HEK293 (cell line): Measurements from ENCODE around the gene MTURN.

Experiments
- CTCF ChIA-PET: fragments of 350-600 bp; formaldehyde crosslinking; extraction: SDS; loops from one replicate; lab custom pipeline; 2021; ENCODE audit warnings: antibody characterized with exemption; lab: Yijun Ruan, JAX
- POLR2A ChIA-PET: fragments of 300-600 bp; formaldehyde crosslinking; extraction: SDS; loops from one replicate; lab custom pipeline; 2020; ENCODE audit warnings: antibody characterized with exemption, inconsistent platforms; lab: Yijun Ruan, JAX
- H3K27ac ChIP-seq: fragments of 200-500 bp; sonication (Bioruptor generic); 2 replicates; pipeline ENCODE4 v1.5.1; 2014; ENCODE audit warnings: low read depth, low read length, control low read depth, inconsistent platforms; ENCODE audit errors: extremely low read depth
- H3K36me3 ChIP-seq, 2 experiments: fragments of 200-500 bp in 1 of 2; sonication (Bioruptor generic) in 1 of 2; 1 replicate in 1 of 2; 2 replicates in 1 of 2; pipeline ENCODE4 v1.5.1; 2014 to 2017; ENCODE audit warnings: inconsistent platforms in 2 of 2, low read length in 2 of 2; ENCODE audit not compliant: control insufficient read depth in 2 of 2, insufficient read depth in 1 of 2
- H3K4me1 ChIP-seq: fragments of 200-500 bp; sonication (Bioruptor generic); 2 replicates; pipeline ENCODE4 v1.5.1; 2014; ENCODE audit warnings: mild to moderate bottlenecking, low read length, inconsistent platforms; ENCODE audit not compliant: control insufficient read depth, insufficient read depth
- H3K4me3 ChIP-seq: 2 replicates; pipeline ENCODE4 v1.5.1; 2011; ENCODE audit warnings: low read depth, mild to moderate bottlenecking, control low read depth, low read length, moderate library complexity
- H3K9me3 ChIP-seq: fragments of 200-500 bp; sonication (Bioruptor generic); 2 replicates; pipeline ENCODE4 v1.5.1; 2014; ENCODE audit warnings: low read depth, low read length, inconsistent platforms; ENCODE audit not compliant: control insufficient read depth, insufficient read depth
- BCL11A ChIP-seq: fragments of 450-650 bp; formaldehyde crosslinking; IDR thresholded peaks from 2 replicates; pipeline ENCODE4 v1.5.1; 2016; ENCODE audit warnings: low read depth, missing biosample characterization, missing genetic modification characterization
- EGR2 ChIP-seq: fragments of 450-650 bp; formaldehyde crosslinking; IDR thresholded peaks from 2 replicates; pipeline ENCODE4 v1.5.1; 2016; ENCODE audit warnings: low read depth, missing biosample characterization, missing genetic modification characterization
- GLI2 ChIP-seq: fragments of 450-650 bp; formaldehyde crosslinking; IDR thresholded peaks from 2 replicates; pipeline ENCODE4; 2017; ENCODE audit warnings: missing biosample characterization, missing genetic modification characterization, low read depth, borderline replicate concordance
- MZF1 ChIP-seq: fragments of 450-650 bp; formaldehyde crosslinking; IDR thresholded peaks from 2 replicates; pipeline ENCODE4 v1.5.1; 2017; ENCODE audit warnings: missing biosample characterization, missing genetic modification characterization, borderline replicate concordance
- PRDM2 ChIP-seq: fragments of 450-650 bp; formaldehyde crosslinking; IDR thresholded peaks from 2 replicates; pipeline ENCODE4 v1.5.1; 2016; ENCODE audit warnings: missing biosample characterization, missing genetic modification characterization, borderline replicate concordance
- SCRT1 ChIP-seq: fragments of 450-650 bp; formaldehyde crosslinking; IDR thresholded peaks from 2 replicates; pipeline ENCODE4 v1.5.1; 2016; ENCODE audit warnings: missing biosample characterization, missing genetic modification characterization, borderline replicate concordance
- SCRT2 ChIP-seq: fragments of 450-650 bp; formaldehyde crosslinking; IDR thresholded peaks from 2 replicates; pipeline ENCODE4 v1.5.1; 2016; ENCODE audit warnings: missing biosample characterization, missing genetic modification characterization
- SETDB1 ChIP-seq: IDR thresholded peaks from one replicate; pipeline ENCODE4 v1.6.1; 2017; ENCODE audit warnings: mild to moderate bottlenecking, low read length, moderate library complexity, mixed read lengths; ENCODE audit not compliant: insufficient read length
- SP2 ChIP-seq: fragments of 450-650 bp; formaldehyde crosslinking; IDR thresholded peaks from 2 replicates; pipeline ENCODE4 v1.5.1; 2016; ENCODE audit warnings: missing biosample characterization, missing genetic modification characterization
- ZFHX2 ChIP-seq: fragments of 450-650 bp; formaldehyde crosslinking; conservative IDR thresholded peaks from 2 replicates; pipeline ENCODE4 v1.5.1; 2016; ENCODE audit warnings: missing biosample characterization, missing genetic modification characterization
- ZNF146 ChIP-seq: fragments of 450-650 bp; formaldehyde crosslinking; IDR thresholded peaks from 2 replicates; pipeline ENCODE4 v1.5.1; 2016; ENCODE audit warnings: missing biosample characterization, missing genetic modification characterization
- ZNF157 ChIP-seq: fragments of 450-650 bp; formaldehyde crosslinking; IDR thresholded peaks from 2 replicates; pipeline ENCODE4 v1.5.1; 2016; ENCODE audit warnings: missing biosample characterization, missing genetic modification characterization
- ZNF239 ChIP-seq: fragments of 450-650 bp; formaldehyde crosslinking; IDR thresholded peaks from 2 replicates; pipeline ENCODE4 v1.5.1; 2016; ENCODE audit warnings: missing biosample characterization, missing genetic modification characterization
- ZNF302 ChIP-seq: fragments of 450-650 bp; formaldehyde crosslinking; IDR thresholded peaks from 2 replicates; pipeline ENCODE4 v1.5.1; 2016; ENCODE audit warnings: missing biosample characterization, missing genetic modification characterization, low read depth
- ZNF335 ChIP-seq: fragments of 450-650 bp; formaldehyde crosslinking; conservative IDR thresholded peaks from 2 replicates; pipeline ENCODE4 v1.5.1; 2016; ENCODE audit warnings: missing biosample characterization, missing genetic modification characterization
- ZNF404 ChIP-seq: fragments of 450-650 bp; formaldehyde crosslinking; IDR thresholded peaks from 2 replicates; pipeline ENCODE4 v1.5.1; 2017; ENCODE audit warnings: missing biosample characterization, missing genetic modification characterization
- ZNF558 ChIP-seq: fragments of 450-650 bp; formaldehyde crosslinking; IDR thresholded peaks from 2 replicates; pipeline ENCODE4 v1.5.1; 2016; ENCODE audit warnings: missing biosample characterization, missing genetic modification characterization
- ZNF560 ChIP-seq: fragments of 450-650 bp; formaldehyde crosslinking; IDR thresholded peaks from 2 replicates; pipeline ENCODE4 v1.5.1; 2017; ENCODE audit warnings: missing biosample characterization, missing genetic modification characterization, borderline replicate concordance
- ZNF670 ChIP-seq: fragments of 450-650 bp; formaldehyde crosslinking; IDR thresholded peaks from 2 replicates; pipeline ENCODE4 v1.5.1; 2016; ENCODE audit warnings: missing biosample characterization, missing genetic modification characterization, low read depth
- TF ChIP-seq, protein P1 (sequence below): fragments of 450-650 bp; formaldehyde crosslinking; IDR thresholded peaks from 2 replicates; pipeline ENCODE4 v1.5.1; 2016; ENCODE audit warnings: missing biosample characterization, missing genetic modification characterization
- TF ChIP-seq, protein P2 (sequence below): fragments of 450-650 bp; formaldehyde crosslinking; IDR thresholded peaks from 2 replicates; pipeline ENCODE4 v1.5.1; 2016; ENCODE audit warnings: missing biosample characterization, missing genetic modification characterization

The MTURN gene

GRCh38 chr7:30136117-30136731 lies 1.4 kb downstream of the MTURN start:
- no peak for TF ChIP-seq ZNF670 (tag by site-specific recombination)
- TF ChIP-seq ZFHX2 (tag by site-specific recombination), result peak; percentile 39
- peak; percentile 11; the same call in 1 of the 2 replicates for TF ChIP-seq EGR2 (tag by site-specific recombination)
- TF ChIP-seq SCRT1 (tag by site-specific recombination), result peak; percentile 20; the same call in 1 of the 2 replicates
- no peak for TF ChIP-seq ZNF146 (tag by site-specific recombination)
- TF ChIP-seq SCRT2, result peak; percentile 83
- H3K27ac ChIP-seq, result no peak overlapping the region; the same call in 1 of the 2 replicates
- H3K36me3 ChIP-seq, result no peaks in the 10 kb centered on the region; a peak in 1 of 3 replicates
- no peaks in the 10 kb centered on the region for H3K4me1 ChIP-seq
- ChIA-PET CTCF (interaction anchor here (0.7 kb wide), 1 partner anchor 1303 kb away, joined by 3 read pairs; no protein-coding TSS in a partner anchor), POLR2A (interaction anchor here (0.6 kb wide), 1 partner anchor 23 kb away, joined by 5 read pairs; no protein-coding TSS in a partner anchor)
- peak overlapping the region; percentile 86 for H3K4me3 ChIP-seq
- no peaks in the 10 kb centered on the region for H3K9me3 ChIP-seq

DNA sequence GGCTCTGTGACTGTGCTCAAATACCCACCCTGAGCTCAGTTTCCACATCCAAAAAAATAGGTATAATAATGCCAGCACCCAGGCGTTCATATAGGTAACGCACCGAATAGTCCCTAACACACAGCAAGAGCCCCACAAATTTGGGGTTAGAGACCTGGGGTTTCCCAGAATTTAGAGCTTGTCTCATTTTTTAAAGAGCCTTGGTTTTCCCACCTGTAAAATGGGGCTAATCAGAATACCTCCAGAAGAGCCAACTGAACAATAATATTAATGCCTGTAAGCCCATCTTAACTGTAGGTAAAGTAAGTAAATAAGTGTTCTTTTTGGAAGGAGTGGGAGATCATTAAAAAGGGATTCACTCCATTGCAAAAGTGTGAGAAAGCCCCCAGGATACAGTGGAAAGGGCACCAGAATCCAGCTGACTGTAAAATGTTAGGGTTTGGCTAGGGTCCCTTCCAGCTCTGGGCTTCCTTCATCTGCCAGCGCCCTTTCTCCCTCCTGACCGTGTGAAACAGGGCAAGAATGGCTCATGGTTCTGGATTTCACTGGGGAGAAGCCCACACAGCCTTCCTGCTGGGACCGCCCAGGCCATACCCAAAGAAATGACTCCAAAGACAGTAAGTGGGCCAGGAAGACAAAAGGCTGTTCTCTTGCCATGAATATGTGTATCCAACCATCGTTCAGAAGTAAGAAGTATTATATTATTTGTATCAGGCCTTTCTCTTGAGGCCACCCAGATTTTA lies 2.1 kb downstream of the MTURN start:
- Histone ChIP-seq H3K9me3 (no peaks in the 10 kb centered on the region), H3K4me1 (peaks cover 1% of the 10 kb centered on the region; the same call in 1 of the 2 replicates), H3K36me3 (no peaks in the 10 kb centered on the region; a peak in 1 of 3 replicates), H3K27ac (no peak overlapping the region), H3K4me3 (no peak overlapping the region; the same call in 1 of the 2 replicates)
- TF ChIP-seq ZNF560, result no peak
- no peak for TF ChIP-seq ZNF239 (tag by site-specific recombination)
- TF ChIP-seq ZNF558, result no peak
- no peak for TF ChIP-seq MZF1 (tag by site-specific recombination)
- TF ChIP-seq ZNF146 (tag by site-specific recombination), result no peak
- TF ChIP-seq SP2 (tag by site-specific recombination), result no peak
- no peak for TF ChIP-seq GLI2 (tag by site-specific recombination)
- TF ChIP-seq, protein P1, sequence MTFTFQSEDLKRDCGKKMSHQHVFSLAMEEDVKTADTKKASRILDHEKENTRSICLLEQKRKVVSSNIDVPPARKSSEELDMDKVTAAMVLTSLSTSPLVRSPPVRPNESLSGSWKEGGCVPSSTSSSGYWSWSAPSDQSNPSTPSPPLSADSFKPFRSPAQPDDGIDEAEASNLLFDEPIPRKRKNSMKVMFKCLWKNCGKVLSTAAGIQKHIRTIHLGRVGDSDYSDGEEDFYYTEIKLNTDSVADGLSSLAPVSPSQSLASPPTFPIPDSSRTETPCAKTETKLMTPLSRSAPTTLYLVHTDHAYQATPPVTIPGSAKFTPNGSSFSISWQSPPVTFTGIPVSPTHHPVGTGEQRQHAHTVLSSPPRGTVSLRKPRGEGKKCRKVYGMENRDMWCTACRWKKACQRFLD (tag by site-specific recombination), result no peak
- TF ChIP-seq, protein P2, sequence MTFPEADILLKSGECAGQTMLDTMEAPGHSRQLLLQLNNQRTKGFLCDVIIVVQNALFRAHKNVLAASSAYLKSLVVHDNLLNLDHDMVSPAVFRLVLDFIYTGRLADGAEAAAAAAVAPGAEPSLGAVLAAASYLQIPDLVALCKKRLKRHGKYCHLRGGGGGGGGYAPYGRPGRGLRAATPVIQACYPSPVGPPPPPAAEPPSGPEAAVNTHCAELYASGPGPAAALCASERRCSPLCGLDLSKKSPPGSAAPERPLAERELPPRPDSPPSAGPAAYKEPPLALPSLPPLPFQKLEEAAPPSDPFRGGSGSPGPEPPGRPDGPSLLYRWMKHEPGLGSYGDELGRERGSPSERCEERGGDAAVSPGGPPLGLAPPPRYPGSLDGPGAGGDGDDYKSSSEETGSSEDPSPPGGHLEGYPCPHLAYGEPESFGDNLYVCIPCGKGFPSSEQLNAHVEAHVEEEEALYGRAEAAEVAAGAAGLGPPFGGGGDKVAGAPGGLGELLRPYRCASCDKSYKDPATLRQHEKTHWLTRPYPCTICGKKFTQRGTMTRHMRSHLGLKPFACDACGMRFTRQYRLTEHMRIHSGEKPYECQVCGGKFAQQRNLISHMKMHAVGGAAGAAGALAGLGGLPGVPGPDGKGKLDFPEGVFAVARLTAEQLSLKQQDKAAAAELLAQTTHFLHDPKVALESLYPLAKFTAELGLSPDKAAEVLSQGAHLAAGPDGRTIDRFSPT (tag by site-specific recombination), result no peak
- no peak for TF ChIP-seq ZNF302 (tag by site-specific recombination)
- no peak for TF ChIP-seq SCRT2
- ChIA-PET POLR2A (interaction anchor here (0.6 kb wide), 1 partner anchor 23 kb away, joined by 5 read pairs; no protein-coding TSS in a partner anchor), CTCF (no interaction called here)

DNA sequence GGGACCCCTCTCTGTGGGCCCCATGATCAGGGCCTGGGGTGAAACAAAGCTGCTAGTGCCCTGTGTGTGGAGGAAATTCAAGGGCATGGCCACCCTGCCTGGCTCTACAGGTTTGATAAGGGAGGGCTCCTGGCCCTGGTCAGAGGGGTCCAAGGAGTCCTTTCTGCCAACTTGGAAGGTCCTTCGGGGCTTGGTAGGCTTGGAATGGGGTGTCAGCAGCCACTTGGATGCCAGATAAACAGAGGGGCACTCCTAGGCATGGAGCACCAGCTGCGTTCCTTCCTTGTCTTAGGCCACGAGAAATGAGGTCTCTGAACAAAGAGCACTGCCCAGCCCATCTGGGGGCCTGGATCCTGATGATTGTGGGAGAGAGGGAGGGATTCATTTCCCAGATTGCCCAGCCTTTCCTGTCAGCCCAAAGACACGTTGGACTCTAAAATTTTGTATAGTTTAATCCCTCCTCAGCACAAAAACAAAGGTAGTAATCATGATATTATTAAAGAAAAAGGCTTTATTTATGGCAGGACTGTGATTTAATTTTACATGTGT lies 5.1 kb downstream of the MTURN start:
- Histone ChIP-seq H3K4me1 (peaks cover 29% of the 10 kb centered on the region), H3K27ac (no peak overlapping the region), H3K9me3 (no peaks in the 10 kb centered on the region), H3K4me3 (no peak overlapping the region), H3K36me3 (no peaks in the 10 kb centered on the region; a peak in 1 of 3 replicates)
- POLR2A ChIA-PET, result no interaction called here
- CTCF ChIA-PET, result no interaction called here
- TF ChIP-seq ZNF404 (tag by site-specific recombination) (no peak), SETDB1 (no peak), BCL11A (tag by site-specific recombination) (no peak), ZNF335 (tag by site-specific recombination) (no peak), ZNF157 (tag by site-specific recombination) (no peak), PRDM2 (no peak)
